ENCODE measurements around the gene MICU1. TPM values are rescaled to one million over a fixed set of nuclear protein-coding genes. Genes with fewer than 3 reads are reported as not detected.
A peak's percentile ranks its signal among the peaks of the same experiment; 100 is the strongest.

Gene MICU1
- total and polyA plus RNA-seq, 2 of the 13 experiments (the other 11 are each of a cell fraction or from before 2014, with no cell fraction given), result 32.5 to 56.1 TPM

GRCh38 chr10:72337039-72337629, 288.7 kb downstream of the MICU1 start (continued):
- TF ChIP-seq THAP9 (CRISPR knock-in tag; IDR thresholded peaks at IDR 0.05; ENCODE audit: borderline replicate concordance) (0 out of 2 replicates have a peak, but pooled peaks have one; percentile 48), YEATS2 (CRISPR knock-in tag; IDR thresholded peaks at IDR 0.05; ENCODE audit: borderline replicate concordance) (peak; percentile 42; the same call in 1 of the 2 replicates), ZNF883 (CRISPR knock-in tag; IDR thresholded peaks at IDR 0.05; ENCODE audit: not compliant biosample characterization) (peak; percentile 72), TBX2 (CRISPR knock-in tag; IDR thresholded peaks at IDR 0.05; ENCODE audit: borderline replicate concordance) (0 out of 2 replicates have a peak, but pooled peaks have one; percentile 25), KDM4B (CRISPR knock-in tag; IDR thresholded peaks at IDR 0.05) (no peak), HNRNPL (IDR thresholded peaks at IDR 0.05; ENCODE audit: low read depth, low read length) (peak; percentile 37; the same call in 1 of the 2 replicates), ZNF879 (CRISPR knock-in tag; IDR thresholded peaks at IDR 0.05) (no peak), PITX1 (CRISPR knock-in tag; IDR thresholded peaks at IDR 0.05) (no peak), HNRNPK (IDR thresholded peaks at IDR 0.05; ENCODE audit: low read depth, low read length, poor library complexity, severe bottlenecking) (no peak), FOSL2 (CRISPR knock-in tag; IDR thresholded peaks at IDR 0.05) (peak; percentile 34), CEBPG (CRISPR knock-in tag; IDR thresholded peaks at IDR 0.05) (no peak), TMF1 (CRISPR knock-in tag; IDR thresholded peaks at IDR 0.05; ENCODE audit: low read depth) (no peak), ZNF598 (CRISPR knock-in tag; IDR thresholded peaks at IDR 0.05; ENCODE audit: borderline replicate concordance) (peak; percentile 91), RBM22 (optimal IDR thresholded peaks at IDR 0.05; ENCODE audit: low read length) (peak; percentile 37), TAF1 (CRISPR knock-in tag; IDR thresholded peaks at IDR 0.05) (no peak), STAG1 (CRISPR knock-in tag; IDR thresholded peaks at IDR 0.05) (peak; percentile 94), NFATC3 (CRISPR knock-in tag; IDR thresholded peaks at IDR 0.05) (peak; percentile 81; the same call in 1 of the 2 replicates), ZFP41 (CRISPR knock-in tag; IDR thresholded peaks at IDR 0.05; ENCODE audit: borderline replicate concordance) (no peak), NCOA2 (CRISPR knock-in tag; IDR thresholded peaks at IDR 0.05) (no peak), ZBTB38 (CRISPR knock-in tag; IDR thresholded peaks at IDR 0.05) (no peak), CHD4 (IDR thresholded peaks at IDR 0.05; ENCODE audit: borderline replicate concordance, low read length) (0 out of 2 replicates have a peak, but pooled peaks have one; percentile 16), PATZ1 (CRISPR knock-in tag; IDR thresholded peaks at IDR 0.05) (0 out of 2 replicates have a peak, but pooled peaks have one; percentile 25), HNF1B (CRISPR knock-in tag; IDR thresholded peaks at IDR 0.05) (no peak), SP140L (CRISPR knock-in tag; IDR thresholded peaks at IDR 0.05; ENCODE audit: borderline replicate concordance) (no peak), LCORL (IDR thresholded peaks at IDR 0.05) (no peak), LCORL (CRISPR knock-in tag; IDR thresholded peaks at IDR 0.05) (peak; percentile 62; the same call in 1 of the 2 replicates)

All from HepG2 (cell line).